RWPE1 (cell line): Measurements from ENCODE around the gene CREB5.
A peak's percentile ranks its signal among the peaks of the same experiment; 100 is the strongest.
"Not testable (repeated sequence)": the region's sequence is repeated elsewhere in the genome, so short reads cannot be mapped to it uniquely, and the experiment has no call there.

Experiments used
- CTCF ChIA-PET: fragments of 350-600 bp; sonication (Branson Sonifier 250); formaldehyde crosslinking; extraction: SDS; loops from one replicate; lab custom pipeline; 2021; lab: Yijun Ruan, JAX
- POLR2A ChIA-PET: fragments of 400-600 bp; formaldehyde crosslinking; extraction: SDS; loops from one replicate; lab custom pipeline; 2020; ENCODE audit warnings: antibody characterized with exemption; ENCODE audit not compliant: low non-redundant PET; lab: Yijun Ruan, JAX
- DNase-seq: peaks from one replicate; pipeline ENCODE4 v3.0.0; 2012; ENCODE audit warnings: low spot score
- H3K27ac ChIP-seq: fragments of 450-650 bp; 2 replicates; pipeline ENCODE4 v1.5.1; 2017
- TF ChIP-seq, protein P1 (sequence below): fragments of 450-650 bp; conservative IDR thresholded peaks from 2 replicates; pipeline ENCODE4 v1.5.1; 2017; ENCODE audit warnings: low read depth, mild to moderate bottlenecking

CREB5 gene

DNA sequence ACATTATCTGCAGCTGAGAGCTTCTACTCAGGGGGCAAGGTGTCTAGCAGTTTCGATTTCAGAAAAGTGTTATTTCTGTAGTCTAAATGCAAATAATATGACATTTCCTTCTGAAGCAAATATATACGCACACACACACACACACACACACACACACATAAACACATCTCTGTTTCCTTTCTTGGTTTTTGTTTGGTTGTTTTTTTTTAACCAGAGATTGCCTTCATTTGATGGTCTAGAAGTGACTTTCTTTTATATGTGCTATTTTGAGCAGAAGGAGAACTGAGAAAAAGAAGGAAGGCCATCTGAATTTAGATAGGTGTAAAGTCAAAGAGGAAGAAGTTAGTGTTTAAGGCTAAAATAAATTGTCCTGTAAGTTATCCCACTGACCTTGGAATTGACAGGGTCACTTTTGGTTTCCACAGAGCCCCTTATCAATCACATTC is 403.6 kb downstream of the CREB5 start:
- CTCF ChIA-PET = no interaction called here
- no peak for DNase-seq
- POLR2A ChIA-PET = no interaction called here
- H3K27ac ChIP-seq = no peak overlapping the region
- TF ChIP-seq, protein P1, sequence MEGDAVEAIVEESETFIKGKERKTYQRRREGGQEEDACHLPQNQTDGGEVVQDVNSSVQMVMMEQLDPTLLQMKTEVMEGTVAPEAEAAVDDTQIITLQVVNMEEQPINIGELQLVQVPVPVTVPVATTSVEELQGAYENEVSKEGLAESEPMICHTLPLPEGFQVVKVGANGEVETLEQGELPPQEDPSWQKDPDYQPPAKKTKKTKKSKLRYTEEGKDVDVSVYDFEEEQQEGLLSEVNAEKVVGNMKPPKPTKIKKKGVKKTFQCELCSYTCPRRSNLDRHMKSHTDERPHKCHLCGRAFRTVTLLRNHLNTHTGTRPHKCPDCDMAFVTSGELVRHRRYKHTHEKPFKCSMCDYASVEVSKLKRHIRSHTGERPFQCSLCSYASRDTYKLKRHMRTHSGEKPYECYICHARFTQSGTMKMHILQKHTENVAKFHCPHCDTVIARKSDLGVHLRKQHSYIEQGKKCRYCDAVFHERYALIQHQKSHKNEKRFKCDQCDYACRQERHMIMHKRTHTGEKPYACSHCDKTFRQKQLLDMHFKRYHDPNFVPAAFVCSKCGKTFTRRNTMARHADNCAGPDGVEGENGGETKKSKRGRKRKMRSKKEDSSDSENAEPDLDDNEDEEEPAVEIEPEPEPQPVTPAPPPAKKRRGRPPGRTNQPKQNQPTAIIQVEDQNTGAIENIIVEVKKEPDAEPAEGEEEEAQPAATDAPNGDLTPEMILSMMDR = no peak

DNA sequence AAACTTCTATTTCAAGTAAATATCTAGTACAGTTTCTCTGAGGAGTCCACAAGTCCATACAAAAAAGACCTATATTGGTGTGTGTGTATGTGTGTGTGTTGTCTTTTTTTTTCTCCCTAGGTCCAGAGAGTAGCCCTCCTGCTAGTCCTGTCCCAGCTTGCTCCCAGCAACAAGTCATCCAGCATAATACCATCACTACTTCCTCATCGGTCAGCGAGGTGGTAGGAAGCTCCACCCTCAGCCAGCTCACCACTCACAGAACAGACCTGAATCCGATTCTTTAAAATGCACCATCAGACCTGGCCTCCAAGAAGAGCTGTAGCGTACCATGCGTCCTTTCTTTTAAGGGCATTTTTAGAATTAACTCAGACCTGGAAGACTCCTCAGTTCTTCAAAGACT is 406.7 kb downstream of the CREB5 start:
- TF ChIP-seq, protein P1 = no peak
- POLR2A ChIA-PET = no interaction called here
- CTCF ChIA-PET = no interaction called here

DNA sequence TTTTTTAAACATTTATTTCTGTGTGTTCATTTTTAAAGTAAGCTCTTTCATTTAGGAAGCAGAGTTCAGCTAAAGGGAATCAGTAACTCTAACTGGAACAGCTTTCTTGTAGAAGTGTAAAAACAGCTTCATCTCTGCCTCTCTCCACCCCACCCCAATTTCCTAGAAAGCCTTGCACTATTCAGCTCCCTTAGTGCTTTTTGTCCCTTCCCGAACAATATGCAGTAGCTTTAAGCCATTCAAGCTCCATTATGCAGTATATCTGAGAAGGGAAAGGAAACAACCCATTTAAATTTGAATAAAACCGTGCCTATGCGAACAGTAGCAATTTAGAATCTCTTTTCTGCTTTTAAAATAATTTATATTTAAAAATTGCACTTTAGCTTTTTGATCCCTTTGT is 411.3 kb downstream of the CREB5 start:
- no peak overlapping the region for H3K27ac ChIP-seq
- TF ChIP-seq, protein P1 = no peak
- no peak for DNase-seq
- POLR2A ChIA-PET = no interaction called here
- CTCF ChIA-PET = no interaction called here

More for the DNA sequence above, 406.7 kb downstream of the CREB5 start:
- no peak overlapping the region for H3K27ac ChIP-seq
- peak; percentile 84 for DNase-seq

DNA sequence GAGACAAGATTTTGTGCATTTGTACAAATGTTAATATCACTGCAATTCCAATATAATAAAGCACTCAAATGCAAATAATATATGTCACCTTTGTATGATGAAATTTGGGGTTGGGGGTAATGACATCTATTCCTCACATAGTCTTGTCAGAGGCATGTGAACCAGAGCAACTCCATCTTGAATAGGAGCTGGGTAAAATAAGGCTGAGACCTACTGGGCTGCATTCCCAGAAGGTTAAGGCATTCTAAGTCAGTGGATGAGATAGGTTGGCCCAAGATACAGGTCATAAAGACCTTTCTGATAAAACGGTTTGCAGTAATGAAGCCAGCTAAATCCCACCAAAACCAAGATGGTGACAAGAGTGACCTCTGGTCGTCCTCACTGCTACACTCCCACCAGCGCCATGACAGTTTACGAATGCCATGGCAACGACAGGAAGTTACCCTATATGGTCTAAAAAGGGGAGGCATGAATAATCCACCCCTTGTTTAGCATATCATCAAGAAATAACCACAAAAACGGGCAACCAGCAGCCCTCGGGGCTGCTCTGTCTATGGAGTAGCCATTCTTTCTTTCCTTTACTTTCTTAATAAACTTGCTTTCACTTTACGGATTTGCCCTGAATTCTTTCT is 413.6 kb downstream of the CREB5 start:
- DNase-seq, POLR2A ChIA-PET, H3K27ac ChIP-seq: not testable (repeated sequence)
- CTCF ChIA-PET = interaction anchor here (0.7 kb wide), 1 partner anchor 476 kb away, joined by 3 read pairs; no protein-coding TSS in a partner anchor

DNA sequence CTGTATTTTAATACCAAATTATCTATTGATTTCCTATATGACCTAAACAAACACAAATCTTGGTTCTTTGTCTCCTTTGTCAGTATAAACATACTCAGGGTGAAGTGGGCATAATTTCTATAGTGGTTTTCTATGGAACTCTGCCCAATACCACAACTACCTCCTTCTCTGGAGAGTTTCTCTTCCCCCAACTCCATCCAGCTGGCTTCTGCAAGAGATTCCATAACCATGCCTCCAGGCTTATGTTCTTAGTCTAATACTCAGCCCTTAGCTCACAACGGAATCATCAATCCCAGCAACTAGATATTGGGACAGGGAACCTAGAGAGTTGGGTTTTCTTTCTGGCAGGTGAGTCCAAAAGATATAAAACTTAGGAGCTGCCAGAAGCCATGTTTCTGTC is 418.5 kb downstream of the CREB5 start:
- ChIA-PET CTCF (no interaction called here), POLR2A (interaction anchor here (0.6 kb wide), 1 partner anchor 145 kb away, joined by 3 read pairs; no protein-coding TSS in a partner anchor)
- no peak overlapping the region for H3K27ac ChIP-seq
- DNase-seq = no peak
- TF ChIP-seq, protein P1 = no peak

DNA sequence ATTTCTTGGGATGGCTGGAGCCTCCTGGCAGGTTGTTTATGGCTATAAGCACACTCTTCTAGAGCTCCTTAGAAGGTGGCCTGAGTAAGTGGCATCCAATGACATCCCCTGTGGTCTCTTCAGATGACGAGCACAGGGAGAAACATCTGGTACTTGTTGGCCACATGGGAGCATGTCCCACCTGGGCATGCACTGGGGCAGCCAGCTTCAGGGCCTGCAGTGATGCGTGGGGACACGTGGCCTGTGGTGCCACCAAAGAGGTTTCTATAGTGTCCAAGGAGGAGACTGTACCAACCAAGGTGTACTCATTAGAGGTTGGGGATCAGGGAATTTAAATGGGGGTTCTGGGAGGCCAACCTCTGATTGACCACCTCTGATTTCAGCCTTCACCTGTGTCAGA is 420.4 kb downstream of the CREB5 start:
- no peak overlapping the region for H3K27ac ChIP-seq
- ChIA-PET CTCF (no interaction called here), POLR2A (no interaction called here)
- TF ChIP-seq, protein P1 = no peak
- no peak for DNase-seq

DNA sequence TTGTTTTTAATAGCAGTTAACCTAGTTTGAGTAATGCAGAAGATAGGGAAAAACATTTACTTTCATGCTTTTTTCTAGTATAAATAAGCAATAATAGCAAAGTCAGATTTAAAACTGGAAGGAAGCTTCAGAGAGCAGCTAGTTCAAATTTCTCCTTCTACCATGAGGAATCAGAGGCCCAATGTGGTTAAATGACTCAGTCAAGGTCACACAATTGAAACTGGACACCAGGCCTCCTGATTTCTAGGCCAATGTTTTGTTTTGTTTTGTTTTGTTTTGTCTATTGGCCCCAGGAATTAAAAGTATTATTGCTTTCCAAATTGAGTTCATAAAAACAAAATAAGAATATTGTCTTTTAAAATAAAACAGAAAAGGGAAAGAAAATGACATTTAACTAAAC is 423.5 kb downstream of the CREB5 start:
- ChIA-PET CTCF (no interaction called here), POLR2A (no interaction called here)
- TF ChIP-seq, protein P1 = no peak
- no peak for DNase-seq
- H3K27ac ChIP-seq = no peak overlapping the region
